ENCODE measurements around the gene ZNF608. TPM values are rescaled to one million over a fixed set of nuclear protein-coding genes. Genes with fewer than 3 reads are reported as not detected.

Gene ZNF608
- total RNA-seq, 1 experiment from 2014 or later: 7.3 TPM

DNA sequence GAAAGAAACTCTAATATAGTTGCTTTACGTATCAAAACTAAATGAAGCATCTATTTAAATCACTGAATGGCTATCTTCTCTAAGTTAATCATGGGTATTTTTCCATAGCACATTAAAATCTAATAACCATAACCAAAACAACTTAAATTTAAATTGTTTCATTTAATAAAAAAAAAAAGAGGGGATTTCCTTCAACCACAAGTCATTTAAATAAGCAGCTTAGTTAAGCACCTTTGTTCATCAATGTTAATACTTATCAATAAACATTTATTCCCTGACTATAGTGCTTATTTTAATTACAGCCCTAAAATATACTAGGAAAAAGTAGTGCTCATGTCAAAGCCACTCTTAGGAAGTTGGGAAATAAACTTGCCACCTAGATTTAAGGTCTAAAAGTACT lies 30.3 kb downstream of the ZNF608 start:
- Mint-ChIP-seq H3K27ac (ENCODE audit: unreplicated experiment) (no peak overlapping the region), H3K4me3 (ENCODE audit: low read depth, unreplicated experiment) (no peak overlapping the region), H3K36me3 (ENCODE audit: insufficient read depth, unreplicated experiment) (no peaks in the 10 kb centered on the region), H3K27me3 (ENCODE audit: unreplicated experiment) (no peaks in the 10 kb centered on the region), H3K9me3 (ENCODE audit: low read depth, unreplicated experiment) (peaks cover 2% of the 10 kb centered on the region), H3K4me1 (ENCODE audit: low read depth, unreplicated experiment) (peaks cover 12% of the 10 kb centered on the region)
- no peak for DNase-seq
- CTCF ChIA-PET: interaction anchor here (0.7 kb wide), 2 partner anchors 31 to 670 kb away, joined by 5 to 6 read pairs; no protein-coding TSS in a partner anchor
- BruUV-seq (replicated peaks): no TSS peak
- intact Hi-C loops (cut with micrococcal nuclease; ENCODE audit: unreplicated experiment): no loop called here
- TF ChIP-seq, protein P1, sequence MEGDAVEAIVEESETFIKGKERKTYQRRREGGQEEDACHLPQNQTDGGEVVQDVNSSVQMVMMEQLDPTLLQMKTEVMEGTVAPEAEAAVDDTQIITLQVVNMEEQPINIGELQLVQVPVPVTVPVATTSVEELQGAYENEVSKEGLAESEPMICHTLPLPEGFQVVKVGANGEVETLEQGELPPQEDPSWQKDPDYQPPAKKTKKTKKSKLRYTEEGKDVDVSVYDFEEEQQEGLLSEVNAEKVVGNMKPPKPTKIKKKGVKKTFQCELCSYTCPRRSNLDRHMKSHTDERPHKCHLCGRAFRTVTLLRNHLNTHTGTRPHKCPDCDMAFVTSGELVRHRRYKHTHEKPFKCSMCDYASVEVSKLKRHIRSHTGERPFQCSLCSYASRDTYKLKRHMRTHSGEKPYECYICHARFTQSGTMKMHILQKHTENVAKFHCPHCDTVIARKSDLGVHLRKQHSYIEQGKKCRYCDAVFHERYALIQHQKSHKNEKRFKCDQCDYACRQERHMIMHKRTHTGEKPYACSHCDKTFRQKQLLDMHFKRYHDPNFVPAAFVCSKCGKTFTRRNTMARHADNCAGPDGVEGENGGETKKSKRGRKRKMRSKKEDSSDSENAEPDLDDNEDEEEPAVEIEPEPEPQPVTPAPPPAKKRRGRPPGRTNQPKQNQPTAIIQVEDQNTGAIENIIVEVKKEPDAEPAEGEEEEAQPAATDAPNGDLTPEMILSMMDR (IDR thresholded peaks at IDR 0.05; ENCODE audit: unreplicated experiment): no peak

- intact Hi-C loops (cut with micrococcal nuclease; ENCODE audit: unreplicated experiment): no loop called here
- no peaks in the 10 kb centered on the region for H3K27me3 Mint-ChIP-seq (ENCODE audit: unreplicated experiment)
- no TSS peak for BruUV-seq (replicated peaks)
- peaks cover 2% of the 10 kb centered on the region for H3K9me3 Mint-ChIP-seq (ENCODE audit: low read depth, unreplicated experiment)
- H3K4me3 Mint-ChIP-seq (ENCODE audit: low read depth, unreplicated experiment): no peak overlapping the region
- CTCF ChIA-PET: no interaction called here
- TF ChIP-seq, protein P1 (IDR thresholded peaks at IDR 0.05; ENCODE audit: unreplicated experiment): no peak
- H3K4me1 Mint-ChIP-seq (ENCODE audit: low read depth, unreplicated experiment): peaks cover 12% of the 10 kb centered on the region
- H3K27ac Mint-ChIP-seq (ENCODE audit: unreplicated experiment): no peak overlapping the region
- H3K36me3 Mint-ChIP-seq (ENCODE audit: insufficient read depth, unreplicated experiment): no peaks in the 10 kb centered on the region
- DNase-seq: no peak
Measured at GRCh38 chr5:124714910-124715309, 31.5 kb downstream of the ZNF608 start.

DNA sequence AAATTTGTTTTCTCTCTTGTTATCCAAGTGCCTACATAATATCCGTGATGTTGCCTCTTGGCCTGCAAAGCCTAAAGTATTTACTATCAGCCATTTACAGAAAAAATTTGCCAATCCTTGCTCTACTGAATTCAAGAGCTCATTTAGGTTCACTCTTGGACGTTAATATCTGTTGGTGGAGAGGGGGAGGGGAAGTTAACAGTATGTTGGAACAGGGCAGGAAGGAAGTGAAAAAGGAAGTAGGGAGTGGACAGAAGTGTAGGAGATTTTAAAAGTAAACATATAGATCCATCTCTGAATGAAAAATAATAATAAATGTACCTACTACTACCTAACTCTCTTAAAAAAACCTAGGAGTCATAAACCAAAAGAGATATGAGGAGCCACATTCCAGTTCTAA lies 32.8 kb downstream of the ZNF608 start:
- no TSS peak for BruUV-seq (replicated peaks)
- CTCF ChIA-PET: no interaction called here
- Mint-ChIP-seq H3K36me3 (ENCODE audit: insufficient read depth, unreplicated experiment) (no peaks in the 10 kb centered on the region), H3K4me3 (ENCODE audit: low read depth, unreplicated experiment) (no peak overlapping the region), H3K9me3 (ENCODE audit: low read depth, unreplicated experiment) (peaks cover 2% of the 10 kb centered on the region), H3K4me1 (ENCODE audit: low read depth, unreplicated experiment) (peaks cover 10% of the 10 kb centered on the region), H3K27ac (ENCODE audit: unreplicated experiment) (no peak overlapping the region), H3K27me3 (ENCODE audit: unreplicated experiment) (no peaks in the 10 kb centered on the region)
- intact Hi-C loops (cut with micrococcal nuclease; ENCODE audit: unreplicated experiment): no loop called here
- TF ChIP-seq, protein P1 (IDR thresholded peaks at IDR 0.05; ENCODE audit: unreplicated experiment): no peak
- DNase-seq: no peak

DNA sequence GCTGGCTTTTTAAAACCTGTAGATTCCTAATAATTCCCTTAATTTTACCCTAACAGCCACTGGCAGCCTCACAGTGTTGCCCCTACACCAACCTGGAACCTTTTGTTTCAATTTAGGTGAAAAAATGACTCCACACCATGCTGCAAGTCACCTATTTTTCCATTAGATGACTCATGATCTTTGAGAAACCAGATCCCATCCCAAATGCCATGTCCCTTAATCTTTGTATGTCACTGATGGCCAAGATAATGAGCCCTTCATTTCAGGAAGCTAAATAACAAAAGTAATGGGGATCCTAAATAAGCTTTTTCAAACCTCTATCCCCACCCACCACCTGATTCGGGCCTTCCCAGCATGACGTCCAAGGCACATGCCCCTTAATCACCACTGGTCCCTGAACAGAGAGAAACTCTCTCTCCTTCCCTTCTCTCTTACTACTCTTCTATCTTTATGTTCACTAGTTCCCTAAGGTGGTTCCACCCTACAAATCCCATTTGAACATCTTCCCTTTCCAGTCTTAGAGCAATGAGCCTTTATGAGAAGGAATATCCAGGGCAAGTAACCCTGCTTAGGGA lies 33.6 kb downstream of the ZNF608 start:
- TF ChIP-seq, protein P1 (IDR thresholded peaks at IDR 0.05; ENCODE audit: unreplicated experiment): no peak
- H3K27ac Mint-ChIP-seq (ENCODE audit: unreplicated experiment): no peak overlapping the region
- peaks cover 2% of the 10 kb centered on the region for H3K9me3 Mint-ChIP-seq (ENCODE audit: low read depth, unreplicated experiment)
- CTCF ChIA-PET: no interaction called here
- peaks cover 3% of the 10 kb centered on the region for H3K4me1 Mint-ChIP-seq (ENCODE audit: low read depth, unreplicated experiment)
- H3K4me3 Mint-ChIP-seq (ENCODE audit: low read depth, unreplicated experiment): no peak overlapping the region
- intact Hi-C loops (cut with micrococcal nuclease; ENCODE audit: unreplicated experiment): no loop called here
- BruUV-seq (replicated peaks): no TSS peak
- H3K27me3 Mint-ChIP-seq (ENCODE audit: unreplicated experiment): no peaks in the 10 kb centered on the region
- DNase-seq: no peak
- H3K36me3 Mint-ChIP-seq (ENCODE audit: insufficient read depth, unreplicated experiment): no peaks in the 10 kb centered on the region

All from Calu3 (cell line).